Measurements from ENCODE around the gene ARHGEF37.

DNA sequence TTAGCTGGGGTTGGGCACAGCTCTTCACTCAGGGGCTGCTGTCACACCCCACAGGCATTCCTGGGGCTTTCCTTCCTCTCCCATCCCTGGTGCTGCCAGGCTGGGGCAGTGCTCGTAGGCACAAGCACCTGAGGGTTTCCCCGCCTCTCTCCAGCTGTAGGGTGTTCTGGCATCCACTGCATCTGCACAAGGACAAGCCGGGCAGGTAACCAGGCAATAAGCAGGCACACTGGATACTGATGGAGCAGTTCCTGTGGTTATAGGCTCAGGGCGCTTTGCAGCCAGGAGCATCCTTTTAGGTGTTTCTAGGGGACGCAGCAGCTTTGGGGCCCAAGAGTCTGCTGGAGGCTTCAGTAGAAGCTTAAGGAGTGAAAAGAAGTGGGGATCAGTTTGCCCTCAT, 56.8 kb downstream of the ARHGEF37 start:
- TF ChIP-seq CTCF (conservative IDR thresholded peaks at IDR 0.05; ENCODE audit: low read length) (no peak), EZH2phosphoT487 (IDR thresholded peaks at IDR 0.05; ENCODE audit: borderline replicate concordance) (no peak)

Measured in Loucy (cell line).